Activated CD4-positive, CD25-positive, alpha-beta regulatory T cell treated with anti-CD3 and anti-CD28 coated beads, Interleukin-2, amount 50 U/mL, for 72 hours (primary cell): Measurements from ENCODE around the gene CKB.
"Not testable (repeated sequence)": the region's sequence is repeated elsewhere in the genome, so short reads cannot be mapped to it uniquely, and the experiment has no call there.

Experiments
- DNase-seq: peaks from one replicate; pipeline ENCODE4 v3.0.0; 2021

The CKB gene

DNA sequence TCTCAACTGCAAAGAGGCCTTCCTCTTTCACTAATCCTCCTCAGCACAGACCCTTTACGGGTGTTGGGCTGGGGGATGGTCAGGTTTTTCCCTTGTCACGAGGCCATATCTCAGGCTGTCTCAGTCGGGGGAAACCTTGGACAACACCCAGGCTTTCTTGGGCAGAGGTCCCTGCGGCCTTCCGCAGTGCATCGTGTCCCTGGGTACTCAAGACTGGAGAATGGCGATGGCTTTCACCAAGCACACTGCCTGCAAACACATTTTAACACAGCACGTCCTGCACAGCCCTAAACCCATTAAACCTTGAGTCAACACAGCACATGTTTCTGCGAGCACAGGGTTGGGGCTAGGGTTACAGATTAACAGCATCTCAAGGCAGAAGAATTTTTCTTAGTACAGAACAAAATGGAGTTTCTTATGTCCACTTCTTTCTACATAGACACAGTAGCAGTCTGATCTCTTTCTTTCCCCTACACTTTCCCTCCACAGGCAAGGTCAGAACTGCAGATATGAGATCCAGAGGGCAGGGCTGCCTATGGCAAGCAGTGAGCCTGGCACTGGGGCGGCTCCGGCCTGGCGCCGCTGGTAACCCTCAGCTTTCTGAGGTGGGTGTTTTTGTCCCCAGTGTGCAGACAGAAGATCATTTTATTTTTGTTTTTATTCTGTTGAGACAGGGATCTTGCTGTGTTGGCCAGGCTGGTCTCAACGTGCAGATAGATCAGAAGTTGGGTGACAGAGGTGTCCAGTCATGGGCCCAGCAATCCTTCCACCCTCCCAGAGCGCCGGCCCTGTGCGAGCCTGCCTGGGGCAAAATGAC is 3.0 kb upstream of the CKB start:
- DNase-seq, result not testable (repeated sequence)

- no peak for DNase-seq
These were observed 1.6 kb upstream of the CKB start for GRCh38 chr14:103524002-103524935.

DNA sequence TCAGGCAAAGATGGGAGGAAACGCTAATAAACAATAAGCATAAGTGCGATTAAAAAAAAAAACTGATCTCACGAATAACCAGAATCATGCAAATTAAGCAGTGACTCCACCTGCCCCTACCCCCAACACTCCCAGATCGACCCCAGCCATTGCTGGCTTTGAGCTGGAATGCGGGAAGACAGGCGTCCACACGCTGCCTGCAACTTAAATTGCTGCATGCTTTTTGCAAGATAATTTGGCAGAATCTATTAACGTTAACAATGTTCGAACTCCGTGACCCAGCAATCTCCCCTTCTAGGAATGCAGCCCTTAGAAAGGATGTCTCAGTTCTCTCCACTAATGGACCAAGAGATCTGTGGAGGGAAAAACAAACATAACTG is 935 bp upstream of the CKB start:
- no peak for DNase-seq

DNA sequence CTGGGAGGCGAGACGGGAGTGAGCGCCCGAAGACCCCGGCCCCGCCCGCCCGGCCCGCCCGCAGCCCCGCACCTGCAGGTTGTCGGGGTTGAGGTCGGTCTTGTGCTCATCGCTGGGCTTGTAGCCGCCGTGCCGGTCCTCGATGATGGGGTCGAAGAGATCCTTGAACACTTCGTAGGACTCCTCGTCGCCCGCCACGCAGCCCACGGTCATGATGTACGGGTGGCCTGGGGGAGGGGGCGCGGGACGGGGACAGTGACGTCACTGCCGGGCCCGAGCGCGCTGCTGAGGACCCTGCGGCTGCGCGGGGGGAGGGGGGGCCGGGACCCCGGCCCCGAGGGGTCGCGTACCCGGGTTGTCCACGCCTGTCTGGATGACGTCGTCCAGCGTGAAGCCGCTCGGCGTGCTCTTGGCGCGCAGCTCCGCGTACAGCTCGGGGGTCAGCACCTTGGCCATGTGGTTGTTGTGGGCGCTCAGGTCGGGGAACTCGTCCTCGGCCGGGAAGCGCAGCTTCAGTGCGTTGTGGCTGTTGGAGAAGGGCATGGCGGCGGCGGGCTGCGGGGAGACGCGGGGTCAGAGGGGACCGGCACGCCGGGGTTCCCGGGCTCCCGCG is 573 bp downstream of the CKB start:
- DNase-seq, result no peak

GRCh38 chr14:103521438-103521950 is 1.1 kb downstream of the CKB start:
- no peak for DNase-seq

DNA sequence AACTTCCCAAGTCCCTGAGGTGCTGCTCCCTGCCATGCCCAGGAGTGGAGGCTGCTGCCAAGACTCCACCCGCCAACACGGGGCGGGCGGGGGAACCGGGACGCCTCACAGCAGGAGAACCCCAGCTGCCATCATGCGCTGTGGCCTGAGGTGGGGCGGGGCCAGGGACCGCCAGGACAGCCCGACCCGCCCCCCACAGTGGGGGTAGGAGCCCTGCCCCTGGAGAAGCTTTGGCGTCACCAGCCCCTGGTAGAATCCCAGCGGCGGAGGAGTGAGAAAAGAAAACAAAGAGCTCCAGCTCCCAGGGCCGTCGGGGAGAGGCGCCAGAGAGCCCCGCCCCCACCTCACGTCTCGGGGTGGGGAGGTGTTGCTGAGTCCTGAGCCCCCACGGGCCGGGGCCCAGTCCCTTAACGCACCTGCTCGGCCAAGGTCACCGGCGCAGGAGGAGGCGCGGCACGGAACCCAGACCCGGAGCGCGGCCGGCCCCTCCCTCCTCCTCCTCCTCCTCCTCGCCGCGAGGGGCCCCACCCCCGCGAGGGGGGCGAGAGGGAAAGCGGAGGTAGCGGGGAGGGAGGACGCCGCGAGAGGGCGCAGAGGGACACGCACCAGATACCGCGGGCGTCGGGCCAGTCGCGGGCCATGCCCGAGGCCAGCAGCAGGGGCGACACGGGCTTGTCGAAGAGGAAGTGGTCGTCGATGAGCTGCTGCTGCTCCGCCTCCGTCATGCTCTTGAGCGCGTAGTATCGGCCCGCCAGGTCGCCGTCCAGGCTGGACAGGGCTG is 1.8 kb downstream of the CKB start:
- peak; percentile 61 for DNase-seq

DNA sequence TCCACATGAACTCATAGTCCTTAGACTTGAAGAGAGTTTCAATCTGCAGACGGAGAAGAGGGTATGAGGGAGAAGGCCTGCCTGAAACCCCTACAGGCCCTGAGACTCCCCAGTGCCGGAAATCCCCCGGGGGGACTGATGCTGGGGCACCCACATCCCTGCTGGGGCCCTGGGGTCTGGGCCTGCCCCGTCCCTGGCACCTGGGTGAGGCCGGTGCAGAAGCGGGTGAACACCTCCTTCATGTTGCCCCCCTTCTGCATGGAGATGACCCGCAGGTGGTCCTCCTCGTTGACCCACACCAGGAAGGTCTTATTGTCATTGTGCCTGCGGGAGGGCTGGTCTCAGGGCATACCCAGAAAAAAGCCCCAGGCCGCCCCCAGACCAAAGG is 2.4 kb downstream of the CKB start:
- no peak for DNase-seq

GRCh38 chr14:103519837-103520212 is 2.8 kb downstream of the CKB start:
- DNase-seq, result no peak

DNA sequence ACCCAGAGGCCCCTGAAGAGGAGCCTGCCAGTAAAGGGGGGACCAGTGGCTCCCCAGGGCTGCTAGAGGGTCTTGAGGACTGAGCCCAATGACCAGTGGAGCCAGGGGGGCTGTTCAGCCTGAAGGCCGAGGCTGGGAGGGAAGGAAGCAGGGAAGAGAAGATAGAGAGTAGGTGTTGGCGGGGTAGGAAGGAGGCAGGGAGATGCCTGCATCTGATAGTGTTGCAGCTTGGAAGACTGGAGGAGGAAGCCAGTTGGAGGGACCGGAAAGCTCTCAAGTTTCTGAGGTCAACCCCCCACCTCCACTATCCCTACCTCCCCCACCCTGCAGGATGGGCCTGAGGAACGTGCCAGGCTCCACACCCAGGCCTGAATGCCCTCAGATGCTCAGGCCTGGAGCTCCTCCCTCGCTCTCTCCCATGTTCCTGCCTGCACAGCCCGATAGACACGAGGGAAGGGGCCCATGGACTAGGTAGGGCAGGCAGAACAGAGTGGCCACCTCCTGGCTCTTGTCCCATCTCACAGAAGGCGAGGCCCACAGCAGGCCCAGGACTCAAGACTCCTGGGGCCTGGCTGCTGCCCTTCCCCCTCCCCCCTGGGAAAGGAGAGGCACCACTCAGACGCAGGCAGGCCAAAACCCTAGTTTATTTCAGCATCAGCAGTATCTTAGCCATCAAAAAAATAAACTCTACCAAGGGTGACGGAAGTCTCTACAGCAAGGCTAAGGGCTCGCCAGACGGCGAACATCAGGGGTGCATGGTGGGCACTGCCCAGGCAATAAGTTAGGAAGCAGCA is 3.4 kb downstream of the CKB start:
- DNase-seq, result no peak

- peak; percentile 63 for DNase-seq
These were observed 4.1 kb downstream of the CKB start for GRCh38 chr14:103518422-103519042.

GRCh38 chr14:103517721-103518421 is 4.8 kb downstream of the CKB start:
- DNase-seq, result no peak

GRCh38 chr14:103517174-103517566 is 5.5 kb downstream of the CKB start:
- no peak for DNase-seq

DNA sequence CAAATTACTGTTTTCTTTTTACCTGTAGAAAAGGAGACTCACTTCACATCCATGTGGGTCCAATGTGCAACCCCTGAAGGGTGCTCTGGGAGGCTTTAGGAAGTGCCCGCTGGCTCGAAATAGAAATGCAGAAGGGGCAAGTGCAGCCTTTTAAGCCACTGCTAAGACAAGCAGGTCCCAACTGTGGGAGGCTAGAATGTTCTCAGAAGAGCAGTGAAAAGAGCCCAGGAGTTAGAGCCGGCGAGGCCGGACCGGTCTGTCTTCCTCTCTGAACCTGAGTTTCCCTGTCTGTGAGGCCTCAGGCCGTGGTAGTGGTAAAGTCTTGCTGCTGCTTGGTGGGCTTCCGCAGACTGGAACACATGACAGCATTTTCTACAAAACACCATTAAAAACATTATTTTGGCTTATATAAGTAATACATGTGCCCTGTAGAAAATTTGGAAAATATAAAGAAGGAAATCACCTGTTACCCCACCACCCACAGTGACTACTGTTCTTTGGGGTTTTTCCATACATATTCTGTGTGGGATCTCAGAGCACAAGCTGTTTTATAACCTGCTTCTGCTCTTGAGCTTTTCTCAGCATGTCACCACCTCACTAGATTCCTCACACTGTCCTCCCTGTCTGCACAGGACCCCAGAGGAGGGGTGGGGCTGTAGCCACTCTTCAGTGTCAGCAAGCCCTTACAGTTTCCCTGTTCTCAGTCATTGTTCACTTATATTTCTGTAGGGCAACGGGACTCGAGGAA is 6.0 kb downstream of the CKB start:
- peak; percentile 18 for DNase-seq

- DNase-seq, result peak; percentile 27
These were observed 7.8 kb downstream of the CKB start for GRCh38 chr14:103514596-103515421.

- DNase-seq, result no peak
These were observed 9.7 kb downstream of the CKB start for GRCh38 chr14:103512701-103513611.

- not testable (repeated sequence) for DNase-seq
These were observed 10.4 kb downstream of the CKB start for GRCh38 chr14:103512180-103512579.
